HEK293 (cell line): ENCODE results near the gene ZNF747.

Experiments used
- BCL11A ChIP-seq: fragments of 450-650 bp; formaldehyde crosslinking; IDR thresholded peaks from 2 replicates; pipeline ENCODE4 v1.5.1; 2016; ENCODE audit warnings: low read depth, missing biosample characterization, missing genetic modification characterization
- KLF7 ChIP-seq: fragments of 450-650 bp; formaldehyde crosslinking; IDR thresholded peaks from 2 replicates; pipeline ENCODE4 v1.5.1; 2016; ENCODE audit warnings: missing biosample characterization, missing genetic modification characterization, borderline replicate concordance
- KLF8 ChIP-seq: fragments of 450-650 bp; formaldehyde crosslinking; IDR thresholded peaks from 2 replicates; pipeline ENCODE4 v1.5.1; 2016; ENCODE audit warnings: missing biosample characterization, missing genetic modification characterization
- KLF9 ChIP-seq: fragments of 450-650 bp; formaldehyde crosslinking; IDR thresholded peaks from 2 replicates; pipeline ENCODE4 v1.5.1; 2016; ENCODE audit warnings: missing biosample characterization, missing genetic modification characterization, low read depth
- RBAK ChIP-seq: fragments of 450-650 bp; formaldehyde crosslinking; IDR thresholded peaks from 2 replicates; pipeline ENCODE4 v1.5.1; 2016; ENCODE audit warnings: missing biosample characterization, missing genetic modification characterization
- TCF7L2 ChIP-seq: IDR thresholded peaks from 2 replicates; pipeline ENCODE4 v1.6.1; 2011; ENCODE audit warnings: low read depth, mild to moderate bottlenecking, inconsistent platforms, low read length, moderate library complexity, borderline replicate concordance
- ZBTB20 ChIP-seq: fragments of 450-650 bp; formaldehyde crosslinking; IDR thresholded peaks from 2 replicates; pipeline ENCODE4 v1.5.1; 2016; ENCODE audit warnings: missing biosample characterization, missing genetic modification characterization
- ZBTB7A ChIP-seq: fragments of 450-650 bp; formaldehyde crosslinking; IDR thresholded peaks from 2 replicates; pipeline ENCODE4 v1.5.1; 2016; ENCODE audit warnings: low read depth, missing biosample characterization, missing genetic modification characterization
- ZBTB8A ChIP-seq: fragments of 450-650 bp; formaldehyde crosslinking; IDR thresholded peaks from 2 replicates; pipeline ENCODE4 v1.5.1; 2016; ENCODE audit warnings: missing biosample characterization, missing genetic modification characterization
- ZFP41 ChIP-seq: fragments of 450-650 bp; formaldehyde crosslinking; IDR thresholded peaks from 2 replicates; pipeline ENCODE4 v1.5.1; 2016; ENCODE audit warnings: missing biosample characterization, missing genetic modification characterization, borderline replicate concordance
- ZNF16 ChIP-seq: fragments of 450-650 bp; formaldehyde crosslinking; IDR thresholded peaks from 2 replicates; pipeline ENCODE4 v1.5.1; 2016; ENCODE audit warnings: low read depth, missing biosample characterization, missing genetic modification characterization
- ZNF221 ChIP-seq: fragments of 450-650 bp; formaldehyde crosslinking; IDR thresholded peaks from 2 replicates; pipeline ENCODE4 v1.5.1; 2017; ENCODE audit warnings: missing biosample characterization, missing genetic modification characterization, borderline replicate concordance
- ZNF24 ChIP-seq: fragments of 450-650 bp; formaldehyde crosslinking; IDR thresholded peaks from 2 replicates; pipeline ENCODE4 v1.5.1; 2016; ENCODE audit warnings: missing biosample characterization, missing genetic modification characterization
- ZNF341 ChIP-seq: fragments of 450-650 bp; formaldehyde crosslinking; IDR thresholded peaks from 2 replicates; pipeline ENCODE4; 2016; ENCODE audit warnings: low read depth, missing biosample characterization, missing genetic modification characterization
- ZNF426 ChIP-seq: fragments of 450-650 bp; formaldehyde crosslinking; IDR thresholded peaks from 2 replicates; pipeline ENCODE4 v1.5.1; 2017; ENCODE audit warnings: missing biosample characterization, missing genetic modification characterization, mild to moderate bottlenecking, inconsistent platforms, moderate library complexity
- ZNF473 ChIP-seq: fragments of 450-650 bp; formaldehyde crosslinking; IDR thresholded peaks from 2 replicates; pipeline ENCODE4 v1.5.1; 2017; ENCODE audit warnings: missing biosample characterization, missing genetic modification characterization
- ZNF529 ChIP-seq: fragments of 450-650 bp; formaldehyde crosslinking; IDR thresholded peaks from 2 replicates; pipeline ENCODE4 v1.5.1; 2017; ENCODE audit warnings: missing genetic modification characterization, missing biosample characterization; ENCODE audit not compliant: insufficient replicate concordance
- ZNF558 ChIP-seq: fragments of 450-650 bp; formaldehyde crosslinking; IDR thresholded peaks from 2 replicates; pipeline ENCODE4 v1.5.1; 2016; ENCODE audit warnings: missing biosample characterization, missing genetic modification characterization
- ZNF707 ChIP-seq: fragments of 450-650 bp; formaldehyde crosslinking; IDR thresholded peaks from 2 replicates; pipeline ENCODE4 v1.5.1; 2016; ENCODE audit warnings: missing biosample characterization, missing genetic modification characterization
- ZNF837 ChIP-seq: fragments of 450-650 bp; formaldehyde crosslinking; IDR thresholded peaks from 2 replicates; pipeline ENCODE4 v1.5.1; 2016; ENCODE audit warnings: missing biosample characterization, missing genetic modification characterization
- ZNF843 ChIP-seq: fragments of 450-650 bp; formaldehyde crosslinking; IDR thresholded peaks from 2 replicates; pipeline ENCODE4 v1.5.1; 2016; ENCODE audit warnings: missing biosample characterization, missing genetic modification characterization
- ZSCAN30 ChIP-seq: fragments of 450-650 bp; IDR thresholded peaks from 2 replicates; pipeline ENCODE4 v1.5.1; 2018; ENCODE audit warnings: missing biosample characterization, mild to moderate bottlenecking, missing genetic modification characterization, moderate library complexity
- TF ChIP-seq, protein P1 (sequence below): fragments of 450-650 bp; formaldehyde crosslinking; IDR thresholded peaks from 2 replicates; pipeline ENCODE4 v1.5.1; 2017; ENCODE audit warnings: missing biosample characterization, missing genetic modification characterization
- TF ChIP-seq, protein P2 (sequence below): fragments of 450-650 bp; formaldehyde crosslinking; IDR thresholded peaks from 2 replicates; pipeline ENCODE4 v1.5.1; 2016; ENCODE audit warnings: missing biosample characterization, missing genetic modification characterization, low read depth
- TF ChIP-seq, protein P3 (sequence below): fragments of 450-650 bp; formaldehyde crosslinking; IDR thresholded peaks from 2 replicates; pipeline ENCODE4 v1.5.1; 2016; ENCODE audit warnings: missing biosample characterization, missing genetic modification characterization, low read depth
- TF ChIP-seq, protein P4 (sequence below): fragments of 450-650 bp; formaldehyde crosslinking; IDR thresholded peaks from 2 replicates; pipeline ENCODE4 v1.5.1; 2016; ENCODE audit warnings: missing biosample characterization, missing genetic modification characterization
- TF ChIP-seq, protein P5 (sequence below): fragments of 450-650 bp; formaldehyde crosslinking; IDR thresholded peaks from 2 replicates; pipeline ENCODE4 v1.5.1; 2017; ENCODE audit warnings: missing biosample characterization, missing genetic modification characterization

ZNF747 gene

DNA sequence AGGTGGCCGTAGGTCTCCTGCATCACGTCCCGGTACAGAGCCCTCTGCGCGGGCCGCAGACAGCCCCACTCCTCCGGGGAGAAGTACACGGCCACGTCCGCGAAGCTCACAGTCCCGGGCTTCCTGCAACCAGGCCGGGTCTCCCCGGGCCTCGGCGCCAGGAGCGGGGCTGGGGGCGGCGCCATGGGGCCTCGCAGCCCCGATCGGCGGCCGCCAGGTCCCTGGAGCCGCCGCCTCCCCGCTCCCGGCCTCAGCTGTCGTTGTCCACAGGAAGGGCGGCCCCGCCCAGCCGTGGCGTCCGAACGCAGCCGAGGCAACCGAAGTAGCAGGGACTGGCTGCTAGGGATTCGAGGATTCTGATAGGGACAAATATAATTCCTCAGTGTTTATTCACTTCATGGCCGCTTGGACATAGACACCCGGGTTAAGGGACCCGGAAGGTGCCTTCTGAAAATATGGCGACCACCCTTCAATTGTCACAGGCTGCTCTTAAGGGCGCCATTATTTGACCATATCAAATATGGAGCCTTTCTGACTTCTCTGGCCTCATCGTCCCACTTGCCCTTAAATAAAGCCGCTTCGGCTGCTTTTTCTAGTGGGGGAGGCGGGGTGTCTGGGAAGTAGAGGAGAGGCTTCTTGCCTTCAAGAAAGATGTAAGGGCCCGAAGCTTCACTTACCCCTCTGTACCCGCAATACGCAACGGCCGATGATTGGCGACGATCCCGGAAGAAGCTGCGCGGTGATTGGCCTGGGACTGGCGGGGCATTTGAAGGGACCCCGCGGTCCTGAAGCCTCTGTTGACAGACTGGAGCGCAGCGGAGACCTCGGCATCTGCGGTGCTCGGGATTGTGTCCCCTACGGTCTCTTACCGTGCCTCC, 37.0 kb upstream of the ZNF747 start, which contains the start of gene ZNF688 (continued):
- TF ChIP-seq ZNF341 (tag by site-specific recombination) (peak; percentile 95), KLF8 (tag by site-specific recombination) (peak; percentile 78; the same call in 1 of the 2 replicates), ZFP41 (tag by site-specific recombination) (no peak), ZNF426 (tag by site-specific recombination) (no peak), ZNF843 (tag by site-specific recombination) (peak; percentile 4; the same call in 1 of the 2 replicates), ZSCAN30 (tag by site-specific recombination) (peak; percentile 64), ZNF221 (0 out of 2 replicates have a peak, but pooled peaks have one; percentile 55), ZNF16 (tag by site-specific recombination) (no peak), ZNF558 (tag by site-specific recombination) (peak; percentile 36; the same call in 1 of the 2 replicates), KLF9 (tag by site-specific recombination) (peak; percentile 81), RBAK (no peak), ZNF707 (tag by site-specific recombination) (no peak), KLF7 (tag by site-specific recombination) (peak; percentile 65; the same call in 1 of the 2 replicates), ZNF24 (tag by site-specific recombination) (peak; percentile 81), ZBTB20 (tag by site-specific recombination) (peak; percentile 90), ZBTB7A (tag by site-specific recombination) (no peak; the same call in 1 of the 2 replicates), ZBTB8A (peak; percentile 73), ZNF837 (tag by site-specific recombination) (no peak), ZNF529 (tag by site-specific recombination) (no peak), BCL11A (tag by site-specific recombination) (no peak), TCF7L2 (peak; percentile 84), ZNF473 (tag by site-specific recombination) (no peak)
- TF ChIP-seq, protein P1, sequence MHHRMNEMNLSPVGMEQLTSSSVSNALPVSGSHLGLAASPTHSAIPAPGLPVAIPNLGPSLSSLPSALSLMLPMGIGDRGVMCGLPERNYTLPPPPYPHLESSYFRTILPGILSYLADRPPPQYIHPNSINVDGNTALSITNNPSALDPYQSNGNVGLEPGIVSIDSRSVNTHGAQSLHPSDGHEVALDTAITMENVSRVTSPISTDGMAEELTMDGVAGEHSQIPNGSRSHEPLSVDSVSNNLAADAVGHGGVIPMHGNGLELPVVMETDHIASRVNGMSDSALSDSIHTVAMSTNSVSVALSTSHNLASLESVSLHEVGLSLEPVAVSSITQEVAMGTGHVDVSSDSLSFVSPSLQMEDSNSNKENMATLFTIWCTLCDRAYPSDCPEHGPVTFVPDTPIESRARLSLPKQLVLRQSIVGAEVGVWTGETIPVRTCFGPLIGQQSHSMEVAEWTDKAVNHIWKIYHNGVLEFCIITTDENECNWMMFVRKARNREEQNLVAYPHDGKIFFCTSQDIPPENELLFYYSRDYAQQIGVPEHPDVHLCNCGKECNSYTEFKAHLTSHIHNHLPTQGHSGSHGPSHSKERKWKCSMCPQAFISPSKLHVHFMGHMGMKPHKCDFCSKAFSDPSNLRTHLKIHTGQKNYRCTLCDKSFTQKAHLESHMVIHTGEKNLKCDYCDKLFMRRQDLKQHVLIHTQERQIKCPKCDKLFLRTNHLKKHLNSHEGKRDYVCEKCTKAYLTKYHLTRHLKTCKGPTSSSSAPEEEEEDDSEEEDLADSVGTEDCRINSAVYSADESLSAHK (tag by site-specific recombination): 0 out of 2 replicates have a peak, but pooled peaks have one; percentile 3
- TF ChIP-seq, protein P2, sequence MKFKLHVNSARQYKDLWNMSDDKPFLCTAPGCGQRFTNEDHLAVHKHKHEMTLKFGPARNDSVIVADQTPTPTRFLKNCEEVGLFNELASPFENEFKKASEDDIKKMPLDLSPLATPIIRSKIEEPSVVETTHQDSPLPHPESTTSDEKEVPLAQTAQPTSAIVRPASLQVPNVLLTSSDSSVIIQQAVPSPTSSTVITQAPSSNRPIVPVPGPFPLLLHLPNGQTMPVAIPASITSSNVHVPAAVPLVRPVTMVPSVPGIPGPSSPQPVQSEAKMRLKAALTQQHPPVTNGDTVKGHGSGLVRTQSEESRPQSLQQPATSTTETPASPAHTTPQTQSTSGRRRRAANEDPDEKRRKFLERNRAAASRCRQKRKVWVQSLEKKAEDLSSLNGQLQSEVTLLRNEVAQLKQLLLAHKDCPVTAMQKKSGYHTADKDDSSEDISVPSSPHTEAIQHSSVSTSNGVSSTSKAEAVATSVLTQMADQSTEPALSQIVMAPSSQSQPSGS: no peak
- TF ChIP-seq, protein P3, sequence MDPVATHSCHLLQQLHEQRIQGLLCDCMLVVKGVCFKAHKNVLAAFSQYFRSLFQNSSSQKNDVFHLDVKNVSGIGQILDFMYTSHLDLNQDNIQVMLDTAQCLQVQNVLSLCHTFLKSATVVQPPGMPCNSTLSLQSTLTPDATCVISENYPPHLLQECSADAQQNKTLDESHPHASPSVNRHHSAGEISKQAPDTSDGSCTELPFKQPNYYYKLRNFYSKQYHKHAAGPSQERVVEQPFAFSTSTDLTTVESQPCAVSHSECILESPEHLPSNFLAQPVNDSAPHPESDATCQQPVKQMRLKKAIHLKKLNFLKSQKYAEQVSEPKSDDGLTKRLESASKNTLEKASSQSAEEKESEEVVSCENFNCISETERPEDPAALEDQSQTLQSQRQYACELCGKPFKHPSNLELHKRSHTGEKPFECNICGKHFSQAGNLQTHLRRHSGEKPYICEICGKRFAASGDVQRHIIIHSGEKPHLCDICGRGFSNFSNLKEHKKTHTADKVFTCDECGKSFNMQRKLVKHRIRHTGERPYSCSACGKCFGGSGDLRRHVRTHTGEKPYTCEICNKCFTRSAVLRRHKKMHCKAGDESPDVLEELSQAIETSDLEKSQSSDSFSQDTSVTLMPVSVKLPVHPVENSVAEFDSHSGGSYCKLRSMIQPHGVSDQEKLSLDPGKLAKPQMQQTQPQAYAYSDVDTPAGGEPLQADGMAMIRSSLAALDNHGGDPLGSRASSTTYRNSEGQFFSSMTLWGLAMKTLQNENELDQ (tag by site-specific recombination): no peak
- TF ChIP-seq, protein P4, sequence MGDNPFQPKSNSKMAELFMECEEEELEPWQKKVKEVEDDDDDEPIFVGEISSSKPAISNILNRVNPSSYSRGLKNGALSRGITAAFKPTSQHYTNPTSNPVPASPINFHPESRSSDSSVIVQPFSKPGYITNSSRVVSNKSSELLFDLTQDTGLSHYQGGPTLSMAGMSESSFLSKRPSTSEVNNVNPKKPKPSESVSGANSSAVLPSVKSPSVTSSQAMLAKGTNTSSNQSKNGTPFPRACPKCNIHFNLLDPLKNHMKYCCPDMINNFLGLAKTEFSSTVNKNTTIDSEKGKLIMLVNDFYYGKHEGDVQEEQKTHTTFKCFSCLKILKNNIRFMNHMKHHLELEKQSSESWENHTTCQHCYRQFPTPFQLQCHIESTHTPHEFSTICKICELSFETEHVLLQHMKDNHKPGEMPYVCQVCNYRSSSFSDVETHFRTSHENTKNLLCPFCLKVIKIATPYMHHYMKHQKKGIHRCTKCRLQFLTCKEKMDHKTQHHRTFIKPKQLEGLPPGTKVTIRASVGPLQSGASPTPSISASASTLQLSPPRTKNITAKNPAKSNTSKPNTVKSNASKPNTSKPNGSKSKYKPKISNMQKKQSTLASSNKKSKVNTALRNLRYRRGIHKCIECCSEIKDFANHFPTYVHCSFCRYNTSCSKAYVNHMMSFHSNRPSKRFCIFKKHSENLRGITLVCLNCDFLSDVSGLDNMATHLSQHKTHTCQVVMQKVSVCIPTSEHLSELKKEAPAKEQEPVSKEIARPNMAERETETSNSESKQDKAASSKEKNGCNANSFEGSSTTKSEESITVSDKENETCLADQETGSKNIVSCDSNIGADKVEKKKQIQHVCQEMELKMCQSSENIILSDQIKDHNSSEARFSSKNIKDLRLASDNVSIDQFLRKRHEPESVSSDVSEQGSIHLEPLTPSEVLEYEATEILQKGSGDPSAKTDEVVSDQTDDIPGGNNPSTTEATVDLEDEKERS: no peak
- TF ChIP-seq, protein P5, sequence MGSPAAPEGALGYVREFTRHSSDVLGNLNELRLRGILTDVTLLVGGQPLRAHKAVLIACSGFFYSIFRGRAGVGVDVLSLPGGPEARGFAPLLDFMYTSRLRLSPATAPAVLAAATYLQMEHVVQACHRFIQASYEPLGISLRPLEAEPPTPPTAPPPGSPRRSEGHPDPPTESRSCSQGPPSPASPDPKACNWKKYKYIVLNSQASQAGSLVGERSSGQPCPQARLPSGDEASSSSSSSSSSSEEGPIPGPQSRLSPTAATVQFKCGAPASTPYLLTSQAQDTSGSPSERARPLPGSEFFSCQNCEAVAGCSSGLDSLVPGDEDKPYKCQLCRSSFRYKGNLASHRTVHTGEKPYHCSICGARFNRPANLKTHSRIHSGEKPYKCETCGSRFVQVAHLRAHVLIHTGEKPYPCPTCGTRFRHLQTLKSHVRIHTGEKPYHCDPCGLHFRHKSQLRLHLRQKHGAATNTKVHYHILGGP: no peak
